ENCODE measurements around the gene MBLAC1.

MBLAC1 gene

GRCh38 chr7:100115026-100115425 lies 11.7 kb upstream of the MBLAC1 start:
- no peak overlapping the region for H3K9ac ChIP-seq (ENCODE audit: low read length)
- H2AFZ ChIP-seq (ENCODE audit: low read depth, low read length): no peak overlapping the region
- no peak overlapping the region for H3K27ac ChIP-seq (ENCODE audit: low read length)
- no peaks in the 10 kb centered on the region for H3K9me3 ChIP-seq (ENCODE audit: insufficient read depth, low read length)
- TF ChIP-seq EZH2phosphoT487 (IDR thresholded peaks at IDR 0.05; ENCODE audit: low read depth): no peak
- no peak for TF ChIP-seq CTCF (IDR thresholded peaks at IDR 0.05; ENCODE audit: low read depth, low read length)
- H3K27me3 ChIP-seq (ENCODE audit: low read depth, low read length): no peaks in the 10 kb centered on the region
- peaks cover 15% of the 10 kb centered on the region for H3K36me3 ChIP-seq (replicated peaks; ENCODE audit: low read depth, low read length)
- no peaks in the 10 kb centered on the region for H4K20me1 ChIP-seq (ENCODE audit: insufficient read depth, low read length)
- H3K4me1 ChIP-seq (ENCODE audit: low read length): peaks cover 6% of the 10 kb centered on the region; the same call in 1 of the 2 replicates
- H3K4me3 ChIP-seq (ENCODE audit: low read length): no peak overlapping the region
- no peak overlapping the region for H3K4me2 ChIP-seq (ENCODE audit: low read length)
- H3K79me2 ChIP-seq (ENCODE audit: low read length): peaks cover 12% of the 10 kb centered on the region

- Histone ChIP-seq H3K36me3 (replicated peaks; ENCODE audit: low read depth, low read length) (no peaks in the 10 kb centered on the region), H4K20me1 (ENCODE audit: insufficient read depth, low read length) (no peaks in the 10 kb centered on the region), H3K4me1 (ENCODE audit: low read length) (peaks cover 14% of the 10 kb centered on the region), H3K27ac (ENCODE audit: low read length) (peak overlapping the region; percentile 54; the same call in 1 of the 2 replicates), H3K4me3 (ENCODE audit: low read length) (peak overlapping the region; percentile 87), H3K79me2 (ENCODE audit: low read length) (peaks cover 12% of the 10 kb centered on the region), H3K27me3 (ENCODE audit: low read depth, low read length) (no peaks in the 10 kb centered on the region), H2AFZ (ENCODE audit: low read depth, low read length) (peak overlapping the region; percentile 80; the same call in 1 of the 2 replicates), H3K4me2 (ENCODE audit: low read length) (peak overlapping the region; percentile 95), H3K9ac (ENCODE audit: low read length) (peak overlapping the region; percentile 69), H3K9me3 (ENCODE audit: insufficient read depth, low read length) (no peaks in the 10 kb centered on the region)
- TF ChIP-seq EZH2phosphoT487 (IDR thresholded peaks at IDR 0.05; ENCODE audit: low read depth): no peak
- no peak for TF ChIP-seq CTCF (IDR thresholded peaks at IDR 0.05; ENCODE audit: low read depth, low read length)
These were observed 8.2 kb upstream of the MBLAC1 start for GRCh38 chr7:100118388-100119071.

- Histone ChIP-seq H3K79me2 (ENCODE audit: low read length) (peaks cover 12% of the 10 kb centered on the region), H3K27me3 (ENCODE audit: low read depth, low read length) (no peaks in the 10 kb centered on the region), H3K9me3 (ENCODE audit: insufficient read depth, low read length) (no peaks in the 10 kb centered on the region), H3K4me2 (ENCODE audit: low read length) (peak within 1 kb of the TSS; percentile 95), H3K27ac (ENCODE audit: low read length) (peak within 1 kb of the TSS; percentile 54), H2AFZ (ENCODE audit: low read depth, low read length) (peak within 1 kb of the TSS; percentile 80), H4K20me1 (ENCODE audit: insufficient read depth, low read length) (no peaks in the 10 kb centered on the region), H3K4me1 (ENCODE audit: low read length) (peaks cover 14% of the 10 kb centered on the region), H3K36me3 (replicated peaks; ENCODE audit: low read depth, low read length) (peaks cover 3% of the 10 kb centered on the region), H3K4me3 (ENCODE audit: low read length) (peak within 1 kb of the TSS; percentile 87), H3K9ac (ENCODE audit: low read length) (peak within 1 kb of the TSS; percentile 69)
- TF ChIP-seq CTCF (IDR thresholded peaks at IDR 0.05; ENCODE audit: low read depth, low read length) (no peak), EZH2phosphoT487 (IDR thresholded peaks at IDR 0.05; ENCODE audit: low read depth) (no peak)
These were observed 7.4 kb upstream of the MBLAC1 start, which contains the start of the genes CNPY4 and TAF6 for GRCh38 chr7:100119072-100119969. TSS of gene CNPY4 (plus strand) at chr7:100119634. CDS start at chr7:100119745, 111 bp downstream. TSS of gene TAF6 (minus strand) at chr7:100119358. CDS start at chr7:100114209, 5,149 bp downstream.
